Measurements from ENCODE around the gene TRABD2B.

GRCh38 chr1:47890779-47891178 is 106.4 kb downstream of the TRABD2B start:
- TF ChIP-seq EP300 (IDR thresholded peaks at IDR 0.05) (no peak), CTCF (IDR thresholded peaks at IDR 0.05) (no peak), POLR2AphosphoS5 (IDR thresholded peaks at IDR 0.05) (no peak), POLR2A (IDR thresholded peaks at IDR 0.05) (no peak)
